ENCODE results near the gene MAFG. TPM values are rescaled to one million over a fixed set of nuclear protein-coding genes. Genes with fewer than 3 reads are reported as not detected.

Gene MAFG
- total and polyA plus RNA-seq, 3 experiments from 2014 or later, result 2.5 to 34.7 (median 28.4) TPM

GRCh38 chr17:81967244-81967532, 39.7 kb upstream of the MAFG start:
- H3K27me3 Mint-ChIP-seq, result peaks cover 14% of the 10 kb centered on the region in 2 donors
- peaks cover 23% of the 10 kb centered on the region for H3K4me1 ChIP-seq (ENCODE audit: insufficient read depth, low read length)
- H3K27ac ChIP-seq (ENCODE audit: low read depth, low read length), result no peak overlapping the region
- DNase-seq, result no peak
- no peaks in the 10 kb centered on the region for H3K9me3 ChIP-seq (ENCODE audit: low read length)
- H3K4me3 Mint-ChIP-seq, result no peak overlapping the region
- peaks cover 11 to 35% (median 12%) of the 10 kb centered on the region in 3 donors for H3K4me1 Mint-ChIP-seq
- H3K36me3 Mint-ChIP-seq, result no peaks in the 10 kb centered on the region
- no peaks in the 10 kb centered on the region for H3K27me3 ChIP-seq (ENCODE audit: insufficient read depth, low read length, poor library complexity, severe bottlenecking)
- no peaks in the 10 kb centered on the region for H3K9me3 Mint-ChIP-seq
- ChIA-PET CTCF (interaction anchor here (1.1 to 2.5 kb wide), 4 partner anchors 8 to 71 kb away, joined by 3 to 13 read pairs (median 4); no protein-coding TSS in a partner anchor), POLR2A (interaction anchor here (1.8 to 2.2 kb wide), 2 partner anchors 10 to 70 kb away, joined by 7 to 9 read pairs; partner anchors contain the start of genes ASPSCR1 and DCXR)
- H3K36me3 ChIP-seq (ENCODE audit: insufficient read depth, low read length), result no peaks in the 10 kb centered on the region
- H3K27ac Mint-ChIP-seq, result no peak overlapping the region
- H3K4me3 ChIP-seq (ENCODE audit: low read length), result peak overlapping the region; percentile 54

- H3K4me3 Mint-ChIP-seq, result peak overlapping the region in 1 of 7 donors; percentile 35
- POLR2A ChIA-PET, result interaction anchor here (1.8 to 2.2 kb wide), 2 partner anchors 10 to 71 kb away, joined by 7 to 9 read pairs; partner anchors contain the start of genes ASPSCR1 and DCXR
- DNase-seq, result no peak
- H3K36me3 Mint-ChIP-seq, result no peaks in the 10 kb centered on the region
- no peak overlapping the region for H3K4me3 ChIP-seq (ENCODE audit: low read length)
- H3K36me3 ChIP-seq (ENCODE audit: insufficient read depth, low read length), result no peaks in the 10 kb centered on the region
- peaks cover 23% of the 10 kb centered on the region for H3K4me1 ChIP-seq (ENCODE audit: insufficient read depth, low read length)
- H3K9me3 Mint-ChIP-seq, result no peaks in the 10 kb centered on the region
- no peak overlapping the region for H3K27ac Mint-ChIP-seq
- peaks cover 11 to 35% (median 12%) of the 10 kb centered on the region in 3 donors for H3K4me1 Mint-ChIP-seq
- H3K27ac ChIP-seq (ENCODE audit: low read depth, low read length), result no peak overlapping the region
- H3K27me3 Mint-ChIP-seq, result peaks cover 15 to 16% of the 10 kb centered on the region in 2 donors
- CTCF ChIA-PET, result interaction anchor here (1.8 to 2.5 kb wide), 2 partner anchors 7 to 64 kb away, joined by 5 to 13 read pairs; no protein-coding TSS in a partner anchor
- no peaks in the 10 kb centered on the region for H3K27me3 ChIP-seq (ENCODE audit: insufficient read depth, low read length, poor library complexity, severe bottlenecking)
- no peaks in the 10 kb centered on the region for H3K9me3 ChIP-seq (ENCODE audit: low read length)
Measured at GRCh38 chr17:81966343-81967243, 39.1 kb upstream of the MAFG start.

GRCh38 chr17:81964081-81964849, 36.7 kb upstream of the MAFG start:
- H3K4me3 Mint-ChIP-seq, result peak overlapping the region in 3 of 7 donors; percentile 25 to 50 (median 49)
- no peaks in the 10 kb centered on the region for H3K9me3 Mint-ChIP-seq
- no peak for DNase-seq
- no peak overlapping the region for H3K27ac ChIP-seq (ENCODE audit: low read depth, low read length)
- H3K27ac Mint-ChIP-seq, result peak overlapping the region in 4 of 8 donors; percentile 42 to 61 (median 56)
- H3K4me1 Mint-ChIP-seq, result peaks cover 11 to 35% (median 12%) of the 10 kb centered on the region in 3 donors
- no peaks in the 10 kb centered on the region for H3K36me3 Mint-ChIP-seq
- no peaks in the 10 kb centered on the region for H3K36me3 ChIP-seq (ENCODE audit: insufficient read depth, low read length)
- peaks cover 4% of the 10 kb centered on the region for H3K27me3 ChIP-seq (ENCODE audit: insufficient read depth, low read length, poor library complexity, severe bottlenecking)
- H3K4me3 ChIP-seq (ENCODE audit: low read length), result no peak overlapping the region
- no peaks in the 10 kb centered on the region for H3K9me3 ChIP-seq (ENCODE audit: low read length)
- peaks cover 15 to 16% of the 10 kb centered on the region in 2 donors for H3K27me3 Mint-ChIP-seq
- H3K4me1 ChIP-seq (ENCODE audit: insufficient read depth, low read length), result peaks cover 23% of the 10 kb centered on the region
- ChIA-PET CTCF (interaction anchor here (1.0 kb wide), 1 partner anchor 98 kb away, joined by 3 read pairs; no protein-coding TSS in a partner anchor), POLR2A (interaction anchor here (0.7 kb wide), 1 partner anchor 50 kb away, joined by 6 read pairs; no protein-coding TSS in a partner anchor)

- H3K27me3 Mint-ChIP-seq, result peaks cover 23 to 28% of the 10 kb centered on the region in 2 donors
- H3K27ac ChIP-seq (ENCODE audit: low read depth, low read length), result no peak overlapping the region
- POLR2A ChIA-PET, result no interaction called here
Measured at GRCh38 chr17:81962499-81963441, 35.2 kb upstream of the MAFG start.

GRCh38 chr17:81961521-81962498, 34.3 kb upstream of the MAFG start:
- H3K4me3 ChIP-seq (ENCODE audit: low read length), result no peak overlapping the region
- H3K9me3 ChIP-seq (ENCODE audit: low read length), result no peaks in the 10 kb centered on the region
- H3K27me3 Mint-ChIP-seq, result peaks cover 23 to 33% of the 10 kb centered on the region in 2 donors
- DNase-seq, result no peak
- peaks cover 13% of the 10 kb centered on the region for H3K27me3 ChIP-seq (ENCODE audit: insufficient read depth, low read length, poor library complexity, severe bottlenecking)
- H3K36me3 ChIP-seq (ENCODE audit: insufficient read depth, low read length), result no peaks in the 10 kb centered on the region
- H3K27ac ChIP-seq (ENCODE audit: low read depth, low read length), result no peak overlapping the region
- ChIA-PET CTCF (interaction anchor here (4.8 kb wide), 1 partner anchor 60 kb away, joined by 83 read pairs; the partner anchor contains the start of genes CENPX and LRRC45), POLR2A (interaction anchor here (2.4 kb wide), 1 partner anchor 59 kb away, joined by 12 read pairs; no protein-coding TSS in a partner anchor)
- no peaks in the 10 kb centered on the region for H3K9me3 Mint-ChIP-seq
- peak overlapping the region in 6 of 7 donors; percentile 24 to 61 (median 51) for H3K4me3 Mint-ChIP-seq
- peaks cover under 1% of the 10 kb centered on the region for H3K4me1 ChIP-seq (ENCODE audit: insufficient read depth, low read length)
- H3K27ac Mint-ChIP-seq, result peak overlapping the region in 3 of 8 donors; percentile 12 to 70 (median 54)
- H3K4me1 Mint-ChIP-seq, result peaks cover 6 to 21% (median 7%) of the 10 kb centered on the region in 3 donors
- H3K36me3 Mint-ChIP-seq, result no peaks in the 10 kb centered on the region

More at GRCh38 chr17:81962499-81963441, 35.2 kb upstream of the MAFG start:
- Histone ChIP-seq H3K9me3 (ENCODE audit: low read length) (no peaks in the 10 kb centered on the region), H3K4me1 (ENCODE audit: insufficient read depth, low read length) (peaks cover 10% of the 10 kb centered on the region), H3K27me3 (ENCODE audit: insufficient read depth, low read length, poor library complexity, severe bottlenecking) (peaks cover 13% of the 10 kb centered on the region), H3K4me3 (ENCODE audit: low read length) (no peak overlapping the region), H3K36me3 (ENCODE audit: insufficient read depth, low read length) (no peaks in the 10 kb centered on the region)
- H3K27ac Mint-ChIP-seq, result peak overlapping the region in 3 of 8 donors; percentile 12 to 81 (median 54)
- H3K9me3 Mint-ChIP-seq, result no peaks in the 10 kb centered on the region
- peak overlapping the region; percentile 24 to 82 (median 50) for H3K4me3 Mint-ChIP-seq
- no peaks in the 10 kb centered on the region for H3K36me3 Mint-ChIP-seq
- peaks cover 6 to 25% (median 7%) of the 10 kb centered on the region in 3 donors for H3K4me1 Mint-ChIP-seq
- CTCF ChIA-PET, result interaction anchor here (0.6 to 4.8 kb wide), 3 partner anchors 10 to 59 kb away, joined by 3 to 83 read pairs (median 4); partner anchors contain the start of genes CENPX and LRRC45
- DNase-seq, result no peak

GRCh38 chr17:81961087-81961511, 33.6 kb upstream of the MAFG start, which contains the start of gene NOTUM:
TSS of gene NOTUM (minus strand) at chr17:81961187. CDS start at chr17:81960909, 278 bp downstream.
- H3K36me3 Mint-ChIP-seq, result no peaks in the 10 kb centered on the region
- peaks cover 23 to 33% of the 10 kb centered on the region in 2 donors for H3K27me3 Mint-ChIP-seq
- no peak for DNase-seq
- Histone ChIP-seq H3K36me3 (ENCODE audit: insufficient read depth, low read length) (no peaks in the 10 kb centered on the region), H3K4me1 (ENCODE audit: insufficient read depth, low read length) (no peaks in the 10 kb centered on the region), H3K27ac (ENCODE audit: low read depth, low read length) (peak within 1 kb of the TSS; percentile 16), H3K9me3 (ENCODE audit: low read length) (no peaks in the 10 kb centered on the region), H3K4me3 (ENCODE audit: low read length) (no peak within 1 kb of the TSS), H3K27me3 (ENCODE audit: insufficient read depth, low read length, poor library complexity, severe bottlenecking) (peaks cover 13% of the 10 kb centered on the region)
- peak within 1 kb of the TSS in 1 of 8 donors; percentile 70 for H3K27ac Mint-ChIP-seq
- H3K9me3 Mint-ChIP-seq, result no peaks in the 10 kb centered on the region
- H3K4me3 Mint-ChIP-seq, result peak within 1 kb of the TSS in 1 of 7 donors; percentile 34
- ChIA-PET CTCF (interaction anchor here (0.9 to 4.8 kb wide), 5 partner anchors 13 to 61 kb away, joined by 3 to 83 read pairs (median 6); partner anchors contain the start of genes CENPX and LRRC45), POLR2A (interaction anchor here (1.8 to 2.4 kb wide), 2 partner anchors 7 to 60 kb away, joined by 4 to 12 read pairs; no protein-coding TSS in a partner anchor)
- H3K4me1 Mint-ChIP-seq, result peaks cover 6 to 21% (median 7%) of the 10 kb centered on the region in 3 donors
